ENCODE measurements around the gene SAC3D1. TPM values are rescaled to one million over a fixed set of nuclear protein-coding genes. Genes with fewer than 3 reads are reported as not detected.

Gene SAC3D1
- total RNA-seq, 6 donors from 2014 or later = 9.1 to 18.9 (median 14.5) TPM

- peaks cover 15 to 24% (median 19%) of the 10 kb centered on the region in 4 donors for H3K4me1 ChIP-seq
- H3K9me3 ChIP-seq = no peaks in the 10 kb centered on the region
- no peak for ATAC-seq (ENCODE audit: low FRiP score in 2 of 2)
- DNase-seq = peak in 1 of 2 donors; percentile 59
- peaks cover 8 to 46% (median 33%) of the 10 kb centered on the region in 4 donors for H3K36me3 ChIP-seq
- H3K4me3 ChIP-seq = no peak overlapping the region
- no peak for TF ChIP-seq POLR2A (IDR thresholded peaks at IDR 0.05)
- no peak for TF ChIP-seq EP300 (IDR thresholded peaks at IDR 0.05)
- no peak for TF ChIP-seq POLR2AphosphoS5 (IDR thresholded peaks at IDR 0.05)
- TF ChIP-seq CTCF (IDR thresholded peaks at IDR 0.05) = no peak
- H3K27me3 ChIP-seq = no peaks in the 10 kb centered on the region
- 82 to 91% methylated on average over 6 to 11 of the region's 11 CpGs for WGBS, 2 donors
- H3K27ac ChIP-seq = no peak overlapping the region
These were observed 46.2 kb downstream of the SAC3D1 start for GRCh38 chr11:65087216-65087615.

- Histone ChIP-seq H3K9me3 (no peaks in the 10 kb centered on the region), H3K27me3 (no peaks in the 10 kb centered on the region), H3K36me3 (peaks cover 8 to 46% (median 33%) of the 10 kb centered on the region in 4 donors), H3K27ac (no peak overlapping the region), H3K4me1 (peaks cover 15 to 24% (median 19%) of the 10 kb centered on the region in 4 donors), H3K4me3 (no peak overlapping the region)
- ATAC-seq (ENCODE audit: low FRiP score in 2 of 2) (no peak), DNase-seq (peak in 1 of 2 donors; percentile 77)
- WGBS, 2 donors = 90 to 95% methylated on average over 2 to 15 of the region's 15 CpGs
- TF ChIP-seq POLR2A (IDR thresholded peaks at IDR 0.05) (no peak), POLR2AphosphoS5 (IDR thresholded peaks at IDR 0.05) (no peak), EP300 (IDR thresholded peaks at IDR 0.05) (no peak)
These were observed 46.8 kb downstream of the SAC3D1 start for GRCh38 chr11:65087827-65088226.

GRCh38 chr11:65089621-65090020 is 48.6 kb downstream of the SAC3D1 start:
- 88 to 94% methylated on average over 4 of the region's 4 CpGs for WGBS, 2 donors

GRCh38 chr11:65090628-65091027 is 49.6 kb downstream of the SAC3D1 start:
- WGBS, 2 donors = 90 to 99% methylated on average over 4 of the region's 4 CpGs
- H3K27ac ChIP-seq = no peak overlapping the region

More at GRCh38 chr11:65089621-65090020, 48.6 kb downstream of the SAC3D1 start:
- H3K27ac ChIP-seq = no peak overlapping the region
- peaks cover 8 to 11% (median 11%) of the 10 kb centered on the region in 4 donors for H3K4me1 ChIP-seq
- no peaks in the 10 kb centered on the region for H3K9me3 ChIP-seq
- TF ChIP-seq CTCF (IDR thresholded peaks at IDR 0.05) = no peak
- TF ChIP-seq EP300 (IDR thresholded peaks at IDR 0.05) = no peak
- no peak for TF ChIP-seq POLR2A (IDR thresholded peaks at IDR 0.05)
- no peak for TF ChIP-seq POLR2AphosphoS5 (IDR thresholded peaks at IDR 0.05)
- no peak overlapping the region for H3K4me3 ChIP-seq
- ATAC-seq (ENCODE audit: low FRiP score in 2 of 2) = no peak
- no peak for DNase-seq
- H3K27me3 ChIP-seq = no peaks in the 10 kb centered on the region
- peaks cover 8 to 46% (median 33%) of the 10 kb centered on the region in 4 donors for H3K36me3 ChIP-seq

More at GRCh38 chr11:65090628-65091027, 49.6 kb downstream of the SAC3D1 start:
- H3K4me3 ChIP-seq = no peak overlapping the region
- H3K9me3 ChIP-seq = no peaks in the 10 kb centered on the region
- DNase-seq (no peak), ATAC-seq (ENCODE audit: low FRiP score in 2 of 2) (no peak)
- TF ChIP-seq EP300 (IDR thresholded peaks at IDR 0.05) (no peak), CTCF (IDR thresholded peaks at IDR 0.05) (no peak), POLR2A (IDR thresholded peaks at IDR 0.05) (no peak), POLR2AphosphoS5 (IDR thresholded peaks at IDR 0.05) (no peak)
- H3K27me3 ChIP-seq = no peaks in the 10 kb centered on the region
- H3K36me3 ChIP-seq = peaks cover 8 to 40% (median 33%) of the 10 kb centered on the region in 4 donors
- peaks cover 2 to 5% (median 2%) of the 10 kb centered on the region in 4 donors for H3K4me1 ChIP-seq

Small RNA genes within 50 kb of the gene (small RNA-seq; reads per million reads assigned to genes)
- 0 to 0.44 (median 0) reads per million in 4 donors for gene MIR6879
- 0 reads per million in 4 donors for gene SNX15

Other genes with a start within 250 kb of the SAC3D1 start
- 10 to 100 TPM; 19.0 to 84.7 (median 29.2) TPM for gene MAP4K2, start 238.0 kb upstream of the SAC3D1 start, total RNA-seq
- gene MEN1, start 230.7 kb upstream of the SAC3D1 start, total RNA-seq = 10 to 100 TPM; 15.4 to 47.1 (median 24.4) TPM
- gene CDC42BPG, start 196.6 kb upstream of the SAC3D1 start, total RNA-seq = 10 to 100 TPM; 21.6 to 62.4 (median 26.0) TPM
- 100 to 1,000 TPM in 4 of 6 donors, 10 to 100 TPM in 2; 43.0 to 167 (median 103) TPM for gene EHD1, start 162.6 kb upstream of the SAC3D1 start, total RNA-seq
- 10 to 100 TPM; 24.6 to 59.2 (median 33.3) TPM for gene ATG2A, start 124.0 kb upstream of the SAC3D1 start, total RNA-seq
- 10 to 100 TPM; 21.0 to 48.1 (median 27.5) TPM for gene PPP2R5B, start 116.5 kb upstream of the SAC3D1 start, total RNA-seq
- gene GPHA2, start 105.3 kb upstream of the SAC3D1 start, total RNA-seq = not detected
- gene MAJIN, start 69.1 kb upstream of the SAC3D1 start, total RNA-seq = under 1 TPM in 1 of 6 donors, not detected in 5; 0.15 TPM
- gene BATF2, start 44.2 kb upstream of the SAC3D1 start, total RNA-seq = 10 to 100 TPM in 1 of 6 donors, 1 to 10 TPM in 5; 1.7 to 36.7 (median 6.0) TPM
- 100 to 1,000 TPM in 1 of 6 donors, 10 to 100 TPM in 5; 41.9 to 113 (median 81.2) TPM for gene ARL2, start 27.1 kb upstream of the SAC3D1 start, total RNA-seq
- gene SNX15, start 13.8 kb upstream of the SAC3D1 start, total RNA-seq = 10 to 100 TPM; 14.7 to 32.1 (median 21.2) TPM
- gene NAALADL1, start 17.3 kb downstream of the SAC3D1 start, total RNA-seq = 10 to 100 TPM in 2 of 6 donors, 1 to 10 TPM in 4; 5.9 to 27.2 (median 9.1) TPM
- 1 to 10 TPM; 1.0 to 4.4 (median 1.8) TPM for gene CDCA5, start 42.8 kb downstream of the SAC3D1 start, total RNA-seq
- 10 to 100 TPM; 21.4 to 39.8 (median 34.6) TPM for gene ZFPL1, start 43.0 kb downstream of the SAC3D1 start, total RNA-seq
- gene VPS51, start 55.0 kb downstream of the SAC3D1 start, total RNA-seq = 100 to 1,000 TPM; 102 to 531 (median 175) TPM
- gene TM7SF2, start 70.7 kb downstream of the SAC3D1 start, total RNA-seq = 10 to 100 TPM; 36.8 to 82.7 (median 45.5) TPM
- 10 to 100 TPM; 12.6 to 28.5 (median 15.2) TPM for gene ZNHIT2, start 76.5 kb downstream of the SAC3D1 start, total RNA-seq
- 1,000 to 10,000 TPM in 1 of 6 donors, 100 to 1,000 TPM in 5; 405 to 1,014 (median 590) TPM for gene FAU, start 80.9 kb downstream of the SAC3D1 start, total RNA-seq
- 10 to 100 TPM; 15.7 to 78.6 (median 57.1) TPM for gene MRPL49, start 81.1 kb downstream of the SAC3D1 start, total RNA-seq
- 10 to 100 TPM; 31.1 to 70.6 (median 50.0) TPM for gene SYVN1, start 93.3 kb downstream of the SAC3D1 start, total RNA-seq
- gene SPDYC, start 129.0 kb downstream of the SAC3D1 start, total RNA-seq = not detected
- 100 to 1,000 TPM; 152 to 327 (median 235) TPM for gene CAPN1, start 140.7 kb downstream of the SAC3D1 start, total RNA-seq
- 10 to 100 TPM in 3 of 6 donors, 1 to 10 TPM in 3; 6.0 to 19.9 (median 8.7) TPM for gene POLA2, start 220.8 kb downstream of the SAC3D1 start, total RNA-seq